IMR-90 (cell line): ENCODE data around the gene KDM2A.

Source experiments
- POLR2A ChIP-seq: IDR thresholded peaks from 2 replicates; pipeline ENCODE4 v1.6.1; 2012; ENCODE audit warnings: mild to moderate bottlenecking, low read depth, low read length
- TF ChIP-seq, protein P1 (sequence below): conservative IDR thresholded peaks from 2 replicates; pipeline ENCODE4 v1.5.1; 2012; ENCODE audit warnings: mild to moderate bottlenecking, low read depth, low read length, improper control_type of control experiment

DNA sequence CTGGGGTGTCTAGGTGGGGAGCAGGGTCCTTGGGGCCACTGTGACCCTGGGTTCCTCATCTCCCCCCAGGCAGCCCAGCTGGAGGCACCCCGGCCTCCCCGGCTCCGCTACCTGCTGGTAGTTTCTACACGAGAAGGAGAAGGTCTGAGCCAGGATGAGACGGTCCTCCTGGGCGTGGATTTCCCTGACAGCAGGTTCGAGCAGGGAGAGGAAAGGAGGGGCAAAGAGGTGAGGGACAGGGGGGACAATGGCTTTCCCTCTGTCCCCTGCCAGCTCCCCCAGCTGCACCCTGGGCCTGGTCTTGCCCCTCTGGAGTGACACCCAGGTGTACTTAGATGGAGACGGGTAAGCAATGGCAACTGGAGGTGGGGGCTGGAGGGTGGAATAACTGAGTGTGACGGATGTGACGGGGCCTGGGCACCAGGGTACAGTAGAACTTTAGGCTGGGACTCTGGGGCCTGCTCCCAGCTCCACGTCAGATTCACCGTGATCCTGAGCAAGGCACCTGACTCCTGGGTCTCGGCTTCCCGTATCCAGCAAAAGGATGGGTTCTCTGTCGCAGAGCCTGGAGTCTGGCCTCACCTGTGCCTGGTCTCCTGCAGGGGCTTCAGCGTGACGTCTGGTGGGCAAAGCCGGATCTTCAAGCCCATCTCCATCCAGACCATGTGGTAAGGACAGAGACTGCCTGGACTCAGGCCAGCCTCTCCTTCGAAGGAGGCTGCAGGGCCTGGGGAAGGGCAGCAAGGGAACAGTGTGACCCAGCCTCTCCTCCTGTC lies 187.9 kb downstream of the KDM2A start:
- TF ChIP-seq, protein P1, sequence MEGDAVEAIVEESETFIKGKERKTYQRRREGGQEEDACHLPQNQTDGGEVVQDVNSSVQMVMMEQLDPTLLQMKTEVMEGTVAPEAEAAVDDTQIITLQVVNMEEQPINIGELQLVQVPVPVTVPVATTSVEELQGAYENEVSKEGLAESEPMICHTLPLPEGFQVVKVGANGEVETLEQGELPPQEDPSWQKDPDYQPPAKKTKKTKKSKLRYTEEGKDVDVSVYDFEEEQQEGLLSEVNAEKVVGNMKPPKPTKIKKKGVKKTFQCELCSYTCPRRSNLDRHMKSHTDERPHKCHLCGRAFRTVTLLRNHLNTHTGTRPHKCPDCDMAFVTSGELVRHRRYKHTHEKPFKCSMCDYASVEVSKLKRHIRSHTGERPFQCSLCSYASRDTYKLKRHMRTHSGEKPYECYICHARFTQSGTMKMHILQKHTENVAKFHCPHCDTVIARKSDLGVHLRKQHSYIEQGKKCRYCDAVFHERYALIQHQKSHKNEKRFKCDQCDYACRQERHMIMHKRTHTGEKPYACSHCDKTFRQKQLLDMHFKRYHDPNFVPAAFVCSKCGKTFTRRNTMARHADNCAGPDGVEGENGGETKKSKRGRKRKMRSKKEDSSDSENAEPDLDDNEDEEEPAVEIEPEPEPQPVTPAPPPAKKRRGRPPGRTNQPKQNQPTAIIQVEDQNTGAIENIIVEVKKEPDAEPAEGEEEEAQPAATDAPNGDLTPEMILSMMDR: no peak
- TF ChIP-seq POLR2A: no peak
